HL-60 (cell line): Measurements from ENCODE around the gene KCNQ1.

ENCODE experiments used
- DNase-seq, 2 experiments: peaks; one replicate each; pipeline ENCODE4 v3.0.0-alpha.2; 2010 to 2020; ENCODE audit warnings: low read depth in 1 of 2, low spot score in 1 of 2
- H3K27ac ChIP-seq: fragments of 250-450 bp; sonication (Bioruptor Pico); replicated peaks from 2 replicates; pipeline ENCODE4 v1.5.1; 2020; ENCODE audit warnings: mild to moderate bottlenecking, moderate library complexity
- H3K27me3 ChIP-seq: fragments of 250-450 bp; sonication (Bioruptor Pico); 2 replicates; pipeline ENCODE4 v1.5.1; 2021; ENCODE audit warnings: mild to moderate bottlenecking, moderate library complexity; ENCODE audit not compliant: insufficient read depth, poor library complexity, severe bottlenecking
- H3K4me3 ChIP-seq: replicated peaks from 2 replicates; pipeline ENCODE4 v1.5.1; 2011; ENCODE audit warnings: mild to moderate bottlenecking, control low read depth, low read length; ENCODE audit not compliant: insufficient read depth
- CTCF ChIP-seq: IDR thresholded peaks from one replicate; pipeline ENCODE4 v1.5.1; 2011; ENCODE audit warnings: low read length, control low read depth, inconsistent platforms; ENCODE audit not compliant: insufficient read depth
- GABPA ChIP-seq: IDR thresholded peaks from 2 replicates; pipeline ENCODE4 v1.6.1; 2012; ENCODE audit warnings: low read depth
- POLR2AphosphoS5 ChIP-seq: IDR thresholded peaks from 2 replicates; pipeline ENCODE4 v1.6.1; 2012; ENCODE audit warnings: low read depth
- SPI1 ChIP-seq: IDR thresholded peaks from 2 replicates; pipeline ENCODE4 v1.6.1; 2012; ENCODE audit warnings: low read depth, mild to moderate bottlenecking, borderline replicate concordance
- TF ChIP-seq, protein P1 (sequence below): IDR thresholded peaks from 2 replicates; pipeline ENCODE4 v1.6.1; 2012; ENCODE audit warnings: low read depth; ENCODE audit not compliant: insufficient replicate concordance

The KCNQ1 gene

GRCh38 chr11:2525941-2526807 lies 81.4 kb downstream of the KCNQ1 start:
- Histone ChIP-seq H3K27ac (no peak overlapping the region), H3K4me3 (no peak overlapping the region), H3K27me3 (no peaks in the 10 kb centered on the region)
- no peak for TF ChIP-seq SPI1
- no peak for DNase-seq

DNA sequence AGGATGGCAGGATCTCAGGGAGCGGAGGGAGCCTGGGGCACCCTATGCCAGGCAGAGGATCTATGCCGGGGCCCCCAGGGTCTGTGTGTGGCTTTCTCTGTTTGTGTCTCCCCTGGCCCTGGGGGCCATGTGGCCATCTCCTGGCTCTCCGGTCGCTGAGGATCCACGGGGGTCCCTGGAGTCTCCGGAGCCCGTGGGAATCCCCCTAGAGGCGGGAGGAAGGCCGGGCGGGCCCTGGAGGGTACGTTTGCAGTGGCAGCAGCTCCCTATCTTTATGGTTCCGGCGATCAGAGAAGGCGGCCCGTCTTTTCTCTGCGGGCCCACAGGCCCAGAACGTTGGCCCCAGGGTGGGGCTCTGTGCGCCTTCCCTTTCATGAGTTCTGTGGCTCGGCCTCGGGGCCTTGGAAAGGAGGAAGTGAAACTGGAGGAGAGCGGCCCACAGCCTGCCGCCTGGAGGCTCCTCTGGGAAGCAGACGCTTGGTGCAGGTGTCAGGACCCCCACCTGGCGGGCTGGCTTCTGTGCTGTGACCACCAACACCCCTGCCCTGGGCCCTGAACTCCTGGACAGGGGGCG lies 82.1 kb downstream of the KCNQ1 start:
- Histone ChIP-seq H3K27me3 (no peaks in the 10 kb centered on the region), H3K27ac (no peak overlapping the region), H3K4me3 (no peak overlapping the region)
- peak; percentile 59 to 66 for DNase-seq
- TF ChIP-seq POLR2AphosphoS5, result no peak
- peak; percentile 95 for TF ChIP-seq SPI1

DNA sequence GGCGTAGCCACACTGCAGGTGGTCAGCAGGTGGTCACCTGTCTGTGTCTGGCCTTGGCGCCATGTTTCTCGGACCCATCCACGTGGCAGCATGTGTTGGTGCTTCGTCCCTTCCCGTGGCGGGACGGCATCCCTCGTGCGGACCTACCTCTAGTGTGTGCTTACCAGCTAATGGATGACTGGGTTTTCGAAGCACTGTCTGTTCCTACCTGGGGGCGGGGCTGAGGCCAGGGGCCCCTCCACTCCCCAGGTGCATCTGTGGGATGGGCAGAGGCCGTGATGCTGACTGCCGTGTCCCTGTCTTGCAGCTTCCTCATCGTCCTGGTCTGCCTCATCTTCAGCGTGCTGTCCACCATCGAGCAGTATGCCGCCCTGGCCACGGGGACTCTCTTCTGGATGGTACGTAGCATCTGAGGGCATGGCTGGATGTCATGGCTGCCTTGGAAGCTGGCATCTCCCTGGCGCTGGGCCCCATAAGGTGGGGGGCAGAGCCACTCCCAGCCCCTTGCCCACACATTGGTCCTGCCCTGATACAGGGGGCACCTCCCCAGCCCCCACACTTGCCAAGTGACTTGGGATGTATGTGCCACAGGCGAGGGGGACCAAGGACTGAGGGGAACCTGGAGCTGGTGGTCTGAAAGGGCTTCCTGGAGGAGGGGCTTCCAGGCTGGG lies 82.9 kb downstream of the KCNQ1 start:
- DNase-seq, result no peak
- H3K4me3 ChIP-seq, result no peak overlapping the region
- no peak overlapping the region for H3K27ac ChIP-seq
- TF ChIP-seq, protein P1, sequence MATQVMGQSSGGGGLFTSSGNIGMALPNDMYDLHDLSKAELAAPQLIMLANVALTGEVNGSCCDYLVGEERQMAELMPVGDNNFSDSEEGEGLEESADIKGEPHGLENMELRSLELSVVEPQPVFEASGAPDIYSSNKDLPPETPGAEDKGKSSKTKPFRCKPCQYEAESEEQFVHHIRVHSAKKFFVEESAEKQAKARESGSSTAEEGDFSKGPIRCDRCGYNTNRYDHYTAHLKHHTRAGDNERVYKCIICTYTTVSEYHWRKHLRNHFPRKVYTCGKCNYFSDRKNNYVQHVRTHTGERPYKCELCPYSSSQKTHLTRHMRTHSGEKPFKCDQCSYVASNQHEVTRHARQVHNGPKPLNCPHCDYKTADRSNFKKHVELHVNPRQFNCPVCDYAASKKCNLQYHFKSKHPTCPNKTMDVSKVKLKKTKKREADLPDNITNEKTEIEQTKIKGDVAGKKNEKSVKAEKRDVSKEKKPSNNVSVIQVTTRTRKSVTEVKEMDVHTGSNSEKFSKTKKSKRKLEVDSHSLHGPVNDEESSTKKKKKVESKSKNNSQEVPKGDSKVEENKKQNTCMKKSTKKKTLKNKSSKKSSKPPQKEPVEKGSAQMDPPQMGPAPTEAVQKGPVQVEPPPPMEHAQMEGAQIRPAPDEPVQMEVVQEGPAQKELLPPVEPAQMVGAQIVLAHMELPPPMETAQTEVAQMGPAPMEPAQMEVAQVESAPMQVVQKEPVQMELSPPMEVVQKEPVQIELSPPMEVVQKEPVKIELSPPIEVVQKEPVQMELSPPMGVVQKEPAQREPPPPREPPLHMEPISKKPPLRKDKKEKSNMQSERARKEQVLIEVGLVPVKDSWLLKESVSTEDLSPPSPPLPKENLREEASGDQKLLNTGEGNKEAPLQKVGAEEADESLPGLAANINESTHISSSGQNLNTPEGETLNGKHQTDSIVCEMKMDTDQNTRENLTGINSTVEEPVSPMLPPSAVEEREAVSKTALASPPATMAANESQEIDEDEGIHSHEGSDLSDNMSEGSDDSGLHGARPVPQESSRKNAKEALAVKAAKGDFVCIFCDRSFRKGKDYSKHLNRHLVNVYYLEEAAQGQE, result no peak
- TF ChIP-seq SPI1 (no peak), CTCF (no peak), GABPA (no peak), POLR2AphosphoS5 (no peak)
- no peaks in the 10 kb centered on the region for H3K27me3 ChIP-seq

- no peak for DNase-seq
- no peak overlapping the region for H3K27ac ChIP-seq
- H3K4me3 ChIP-seq, result no peak overlapping the region
- no peaks in the 10 kb centered on the region for H3K27me3 ChIP-seq
- no peak for TF ChIP-seq CTCF
- TF ChIP-seq GABPA, result no peak
- TF ChIP-seq, protein P1, result no peak
- TF ChIP-seq POLR2AphosphoS5, result no peak
- TF ChIP-seq SPI1, result no peak
Measured at GRCh38 chr11:2528301-2529050, 83.7 kb downstream of the KCNQ1 start.
